ENCODE data around the gene C8B. TPM values are rescaled to one million over a fixed set of nuclear protein-coding genes. Genes with fewer than 3 reads are reported as not detected.

C8B gene
- total and polyA plus RNA-seq, 2 of the 13 experiments (the other 11 are each of a cell fraction or from before 2014, with no cell fraction given), result 8.4 to 11.3 TPM

- TF ChIP-seq IKZF5 (CRISPR knock-in tag; IDR thresholded peaks at IDR 0.05), result peak; percentile 62; the same call in 1 of the 2 replicates
- no peak for TF ChIP-seq SP140L (CRISPR knock-in tag; IDR thresholded peaks at IDR 0.05; ENCODE audit: borderline replicate concordance)
Observed at GRCh38 chr1:56965916-56966697, at the start of gene C8B (continued).

- Histone ChIP-seq H3K27ac (ENCODE audit: extremely low read length, insufficient read depth, low read length) (no peak overlapping the region), H3K79me2 (ENCODE audit: insufficient read depth, low read length) (no peaks in the 10 kb centered on the region), H3K27me3 (ENCODE audit: control insufficient read depth in 1 of 2, insufficient read depth in 2 of 2, low read length in 2 of 2) (no peaks in the 10 kb centered on the region), H2AFZ (ENCODE audit: low read length) (no peak overlapping the region), H3K9me3 (ENCODE audit: low read length) (no peaks in the 10 kb centered on the region), H3K36me3 (replicated peaks in 1 of 2; ENCODE audit: control insufficient read depth in 1 of 2, insufficient read depth in 2 of 2, low read length in 2 of 2) (no peaks in the 10 kb centered on the region), H3K9ac (ENCODE audit: insufficient read depth, low read depth, low read length) (no peak overlapping the region), H4K20me1 (ENCODE audit: insufficient read depth, low read length) (no peaks in the 10 kb centered on the region), H3K4me3 (replicated peaks in 1 of 3; ENCODE audit: insufficient read depth in 1 of 3, low read depth in 2 of 3, low read length in 3 of 3) (no peak overlapping the region), H3K4me2 (ENCODE audit: low read depth, low read length) (no peak overlapping the region), H3K4me1 (ENCODE audit: insufficient read depth, low read length) (peaks cover 14% of the 10 kb centered on the region)
- CTCF ChIA-PET (ENCODE audit: low intra/inter-chr PET ratio, low total read pairs), result no interaction called here
- in situ Hi-C loops (cut with HindIII; ENCODE audit: extremely low pct_ligation_motif_present, low pct_unique_long_range_greater_than_20kb), result no loop called here
- no TSS peak for BruUV-seq (replicated peaks)
- DNase-seq (ENCODE audit: low spot score) (no peak), ATAC-seq (no peak), FAIRE-seq (no peak)
- WGBS (ENCODE audit: low lambda C conversion rate), result 79% methylated on average over 15 of the region's 15 CpGs
- POLR2A ChIA-PET, result no interaction called here
- TF ChIP-seq RELA (CRISPR knock-in tag; IDR thresholded peaks at IDR 0.05) (no peak), ZNF30 (CRISPR knock-in tag; IDR thresholded peaks at IDR 0.05) (no peak), CREB3 (CRISPR knock-in tag; IDR thresholded peaks at IDR 0.05) (no peak), ZNF644 (CRISPR knock-in tag; IDR thresholded peaks at IDR 0.05; ENCODE audit: low read depth) (no peak), TAF15 (IDR thresholded peaks at IDR 0.05; ENCODE audit: low read depth, low read length, poor library complexity, severe bottlenecking) (no peak), ZNF367 (CRISPR knock-in tag; IDR thresholded peaks at IDR 0.05; ENCODE audit: borderline replicate concordance) (no peak)
- intact Hi-C loops (cut with micrococcal nuclease; ENCODE audit: unreplicated experiment), result no loop called here
Observed at GRCh38 chr1:57015071-57015470, 49.3 kb upstream of the C8B start.

All from HepG2 (cell line).